GM12872 (cell line): ENCODE data around the gene IGIP.

Experiments
- TF ChIP-seq, protein P1 (sequence below): IDR thresholded peaks from 3 replicates; pipeline ENCODE4 v1.5.1; 2011; ENCODE audit warnings: low read depth, mild to moderate bottlenecking, low read length, moderate library complexity; ENCODE audit not compliant: insufficient read depth

Gene IGIP

DNA sequence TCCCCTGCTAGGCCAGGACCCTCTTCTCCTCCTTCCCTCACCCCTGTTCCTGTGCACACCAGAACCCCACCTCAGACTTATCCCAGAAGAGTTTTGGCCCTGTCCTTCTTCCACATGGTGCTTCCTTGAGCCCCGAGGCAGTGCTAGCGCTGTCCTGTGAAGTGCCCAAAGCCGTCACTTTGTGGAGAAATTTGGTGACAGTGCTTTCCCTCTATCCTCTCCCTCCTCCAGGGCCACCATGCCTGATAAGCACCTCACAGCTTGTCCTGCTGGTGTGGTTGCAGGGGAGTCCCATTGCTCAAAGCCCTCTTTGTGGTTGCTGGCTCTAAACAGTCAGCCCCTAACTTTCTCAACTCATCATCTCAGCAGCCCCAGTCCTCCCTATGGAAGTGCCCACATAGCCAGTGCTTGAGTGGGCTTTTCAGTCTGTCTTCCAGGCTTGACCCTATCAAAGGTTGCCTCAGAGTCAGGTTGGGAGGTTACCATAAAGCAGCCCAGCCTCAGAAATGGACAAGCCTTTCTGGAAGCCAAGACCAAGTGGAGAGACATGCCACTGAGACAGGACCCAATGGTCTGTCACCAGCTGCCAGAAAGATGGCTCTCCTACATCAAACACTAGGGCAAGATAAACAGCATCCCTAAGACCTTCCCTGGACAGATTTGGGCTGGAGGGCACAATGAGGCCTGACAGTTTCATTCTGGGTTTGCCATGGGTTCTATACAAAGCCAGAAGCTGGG, 18.0 kb downstream of the IGIP start:
- TF ChIP-seq, protein P1, sequence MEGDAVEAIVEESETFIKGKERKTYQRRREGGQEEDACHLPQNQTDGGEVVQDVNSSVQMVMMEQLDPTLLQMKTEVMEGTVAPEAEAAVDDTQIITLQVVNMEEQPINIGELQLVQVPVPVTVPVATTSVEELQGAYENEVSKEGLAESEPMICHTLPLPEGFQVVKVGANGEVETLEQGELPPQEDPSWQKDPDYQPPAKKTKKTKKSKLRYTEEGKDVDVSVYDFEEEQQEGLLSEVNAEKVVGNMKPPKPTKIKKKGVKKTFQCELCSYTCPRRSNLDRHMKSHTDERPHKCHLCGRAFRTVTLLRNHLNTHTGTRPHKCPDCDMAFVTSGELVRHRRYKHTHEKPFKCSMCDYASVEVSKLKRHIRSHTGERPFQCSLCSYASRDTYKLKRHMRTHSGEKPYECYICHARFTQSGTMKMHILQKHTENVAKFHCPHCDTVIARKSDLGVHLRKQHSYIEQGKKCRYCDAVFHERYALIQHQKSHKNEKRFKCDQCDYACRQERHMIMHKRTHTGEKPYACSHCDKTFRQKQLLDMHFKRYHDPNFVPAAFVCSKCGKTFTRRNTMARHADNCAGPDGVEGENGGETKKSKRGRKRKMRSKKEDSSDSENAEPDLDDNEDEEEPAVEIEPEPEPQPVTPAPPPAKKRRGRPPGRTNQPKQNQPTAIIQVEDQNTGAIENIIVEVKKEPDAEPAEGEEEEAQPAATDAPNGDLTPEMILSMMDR: no peak

DNA sequence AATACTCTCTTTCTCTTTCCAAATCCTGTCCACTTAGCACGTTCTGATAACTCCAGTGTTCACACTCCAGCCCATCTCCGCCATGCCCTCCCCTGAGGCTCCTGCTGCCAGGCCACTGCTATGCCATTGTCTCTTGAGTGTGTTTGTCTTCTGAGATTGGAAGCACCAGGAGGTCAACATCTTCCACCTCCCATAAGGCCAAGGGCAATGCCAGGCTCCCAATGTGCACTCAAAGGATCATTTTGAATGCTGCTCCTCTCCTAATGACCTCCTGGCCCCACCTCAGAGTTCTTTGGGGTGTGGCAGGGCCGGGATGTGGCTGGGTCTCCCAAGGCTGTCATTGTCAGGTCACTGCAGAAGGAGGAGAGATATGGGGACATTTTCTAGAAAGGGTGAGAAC, 19.5 kb downstream of the IGIP start:
- TF ChIP-seq, protein P1: 0 out of 3 replicates have a peak, but pooled peaks have one; percentile 2

- TF ChIP-seq, protein P1: peak; percentile 60
These were observed 20.2 kb downstream of the IGIP start for GRCh38 chr5:140145818-140146522.

DNA sequence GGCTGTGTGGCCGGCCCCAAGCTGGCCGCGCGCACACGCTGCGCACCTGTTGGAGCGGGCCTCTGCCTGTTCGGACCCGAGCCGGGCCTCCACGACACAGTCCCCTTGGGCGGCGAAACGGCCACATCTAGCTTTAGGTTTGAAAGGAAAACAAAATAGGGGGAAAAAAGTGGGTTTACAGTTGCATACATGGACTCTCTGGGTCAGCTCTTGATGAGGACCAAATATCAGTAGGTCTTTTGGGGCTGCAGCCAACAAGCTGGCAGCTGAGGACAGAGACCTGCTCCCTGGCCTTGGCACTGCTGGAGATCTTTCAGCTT, 20.7 kb downstream of the IGIP start:
- TF ChIP-seq, protein P1: no peak

DNA sequence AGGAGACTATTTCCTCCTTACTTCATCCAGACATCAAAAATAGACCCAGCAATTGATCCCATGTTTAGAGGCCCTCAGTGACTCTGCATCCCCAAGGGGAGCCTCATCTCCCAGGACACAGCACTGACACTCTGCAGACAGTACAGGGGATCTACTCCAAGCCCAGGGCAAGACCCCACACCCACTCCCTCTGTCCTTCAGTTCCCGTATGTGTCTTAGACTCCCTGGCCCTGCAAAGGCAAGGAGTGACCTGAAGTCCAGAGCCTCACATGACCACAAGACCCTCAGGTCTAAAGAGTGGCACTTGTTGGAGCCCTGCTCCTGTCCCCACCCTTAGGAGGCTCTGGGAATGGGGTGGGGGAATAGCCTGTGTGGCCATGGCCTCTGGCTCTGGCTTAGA, 21.7 kb downstream of the IGIP start:
- TF ChIP-seq, protein P1: no peak

- TF ChIP-seq, protein P1: no peak
These were observed 22.8 kb downstream of the IGIP start for GRCh38 chr5:140148508-140148907.

DNA sequence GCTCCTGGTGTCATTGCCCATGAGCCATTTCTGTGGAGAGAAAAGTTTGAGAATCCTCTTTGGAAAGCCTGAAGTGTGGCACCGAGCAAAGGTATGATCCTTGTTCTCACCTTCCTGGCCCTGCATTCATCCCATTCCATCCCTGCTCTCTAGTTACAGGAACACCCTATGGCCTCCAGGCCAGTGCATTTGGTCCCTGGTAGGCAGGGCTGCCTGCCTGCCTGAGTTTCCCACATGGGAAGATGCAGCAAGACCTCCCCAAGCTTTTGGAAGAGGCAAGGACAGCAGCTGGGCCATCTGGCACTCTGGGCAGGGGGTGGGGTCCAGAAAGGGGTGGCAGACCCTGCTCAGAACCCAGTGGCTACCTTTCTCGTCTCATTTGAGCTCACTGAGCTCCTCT, 24.5 kb downstream of the IGIP start:
- TF ChIP-seq, protein P1: no peak
